NCI-H1105 treated with DMSO at 0.1 percent for 48 hours (cell line): ENCODE data around the gene ACSM6.

Experiments used
- DNase-seq: peaks from one replicate; lab custom pipeline; 2025; lab: John Stamatoyannopoulos, UW

The ACSM6 gene

GRCh38 chr10:95246582-95247051 lies 52.6 kb downstream of the ACSM6 start:
- peak; percentile 32 for DNase-seq

- no peak for DNase-seq
Measured at GRCh38 chr10:95247200-95247880, 53.3 kb downstream of the ACSM6 start.

- no peak for DNase-seq
Measured at GRCh38 chr10:95247881-95248583, 54.0 kb downstream of the ACSM6 start.

GRCh38 chr10:95248989-95249388 lies 55.0 kb downstream of the ACSM6 start:
- no peak for DNase-seq

- no peak for DNase-seq
Measured at GRCh38 chr10:95249467-95249866, 55.4 kb downstream of the ACSM6 start.

- no peak for DNase-seq
Measured at GRCh38 chr10:95250856-95251255, 56.8 kb downstream of the ACSM6 start.

GRCh38 chr10:95253007-95253406 lies 59.0 kb downstream of the ACSM6 start:
- DNase-seq: no peak

GRCh38 chr10:95253686-95254085 lies 59.6 kb downstream of the ACSM6 start:
- DNase-seq: no peak

- no peak for DNase-seq
Measured at GRCh38 chr10:95254629-95255028, 60.6 kb downstream of the ACSM6 start.

- DNase-seq: no peak
Measured at GRCh38 chr10:95256268-95256667, 62.2 kb downstream of the ACSM6 start.

- DNase-seq: no peak
Measured at GRCh38 chr10:95257849-95258248, 63.8 kb downstream of the ACSM6 start.

- no peak for DNase-seq
Measured at GRCh38 chr10:95260397-95260881, 66.4 kb downstream of the ACSM6 start.

- DNase-seq: no peak
Measured at GRCh38 chr10:95260909-95261552, 67.0 kb downstream of the ACSM6 start.

GRCh38 chr10:95261926-95262325 lies 67.9 kb downstream of the ACSM6 start:
- DNase-seq: no peak

- DNase-seq: no peak
Measured at GRCh38 chr10:95262763-95263518, 68.9 kb downstream of the ACSM6 start.

GRCh38 chr10:95263864-95264226 lies 69.8 kb downstream of the ACSM6 start:
- DNase-seq: no peak

GRCh38 chr10:95264227-95265051 lies 70.4 kb downstream of the ACSM6 start:
- DNase-seq: no peak

GRCh38 chr10:95265572-95265971 lies 71.5 kb downstream of the ACSM6 start:
- no peak for DNase-seq

GRCh38 chr10:95266674-95267095 lies 72.6 kb downstream of the ACSM6 start:
- DNase-seq: no peak

GRCh38 chr10:95267251-95267650 lies 73.2 kb downstream of the ACSM6 start:
- no peak for DNase-seq

GRCh38 chr10:95268438-95268837 lies 74.4 kb downstream of the ACSM6 start:
- no peak for DNase-seq
